Hindlimb muscle (tissue), 1 donor: Measurements from ENCODE around the gene SLC9A8. TPM values are rescaled to one million over a fixed set of nuclear protein-coding genes. Genes with fewer than 3 reads are reported as not detected.
A peak's percentile ranks its signal among the peaks of the same experiment; 100 is the strongest.

ENCODE experiments used
- DNase-seq: peaks from one replicate; pipeline ENCODE4 v3.0.0-alpha.2; 2013
- polyA plus RNA-seq: library from polyadenylated mRNA; unstranded; fragments of 120-200 nt; gene quantifications from one replicate; pipeline ENCODE4 v1.2.1, GENCODE V29; 2013; ENCODE audit not compliant: insufficient read length

The SLC9A8 gene
- polyA plus RNA-seq, 1 donor = 6.7 TPM

DNA sequence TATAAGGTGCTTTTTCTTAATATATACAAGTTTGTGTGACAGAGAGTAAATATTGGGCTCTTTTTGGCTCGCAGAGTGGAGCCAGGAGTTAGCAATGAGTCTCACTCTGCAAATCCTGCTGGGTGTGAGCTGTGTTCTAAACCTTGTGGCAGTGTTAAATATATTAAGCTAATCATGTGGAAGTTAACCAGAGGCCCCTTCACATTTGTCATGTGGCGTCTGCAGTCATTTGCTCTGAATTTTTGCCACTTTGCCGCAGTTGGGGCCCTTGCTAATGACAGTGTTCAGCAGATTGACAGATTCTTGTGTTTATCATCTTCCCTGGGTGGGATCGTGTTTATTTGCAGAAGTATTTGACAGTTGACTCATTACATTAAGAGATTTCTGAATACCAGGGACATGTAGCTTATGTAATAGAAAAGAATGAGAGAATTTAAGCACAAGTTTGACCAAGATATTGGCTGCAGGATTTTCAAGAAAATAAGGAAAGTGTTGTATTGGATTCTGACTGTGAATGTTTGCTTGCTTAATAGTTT is 64.8 kb downstream of the SLC9A8 start:
- no peak for DNase-seq

DNA sequence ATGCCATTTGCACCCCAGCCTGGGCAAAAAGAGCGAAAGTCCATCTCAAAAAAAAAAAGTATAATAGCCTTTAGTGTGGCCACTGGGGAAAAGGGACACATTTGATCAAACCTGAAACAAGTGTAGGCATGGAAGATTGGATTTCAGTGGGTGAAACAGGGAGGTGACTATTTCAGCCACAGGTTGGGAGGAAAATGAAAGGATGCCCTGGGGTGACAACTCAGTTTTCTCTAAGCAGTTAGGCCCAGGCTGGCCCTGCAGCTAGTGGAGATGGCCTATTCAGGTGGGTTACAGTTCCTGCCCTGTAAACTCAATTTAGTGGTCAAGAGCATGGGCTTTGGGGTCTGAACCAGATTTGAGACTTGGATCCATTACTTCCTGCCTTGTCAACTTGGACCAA is 66.3 kb downstream of the SLC9A8 start:
- no peak for DNase-seq

DNA sequence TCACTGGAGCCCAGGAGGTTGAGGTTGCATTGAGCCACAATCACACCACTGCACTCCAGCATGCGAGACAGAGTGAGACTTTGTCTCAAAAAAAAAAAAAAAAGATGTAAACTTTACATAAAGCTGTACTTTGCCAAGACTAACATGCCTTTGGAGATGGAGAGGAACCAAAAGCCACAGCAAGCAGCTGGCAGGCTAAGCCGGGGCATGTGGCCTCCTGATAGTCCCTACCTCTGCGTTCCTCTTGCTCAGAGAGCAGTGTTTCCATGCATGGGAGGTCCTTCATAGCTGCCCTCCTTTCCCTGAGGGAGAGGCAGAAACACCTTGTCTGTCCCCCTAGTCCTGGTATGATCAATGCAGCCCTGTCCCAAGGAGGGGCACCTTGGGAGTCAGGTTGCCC is 67.5 kb downstream of the SLC9A8 start:
- DNase-seq = no peak

DNA sequence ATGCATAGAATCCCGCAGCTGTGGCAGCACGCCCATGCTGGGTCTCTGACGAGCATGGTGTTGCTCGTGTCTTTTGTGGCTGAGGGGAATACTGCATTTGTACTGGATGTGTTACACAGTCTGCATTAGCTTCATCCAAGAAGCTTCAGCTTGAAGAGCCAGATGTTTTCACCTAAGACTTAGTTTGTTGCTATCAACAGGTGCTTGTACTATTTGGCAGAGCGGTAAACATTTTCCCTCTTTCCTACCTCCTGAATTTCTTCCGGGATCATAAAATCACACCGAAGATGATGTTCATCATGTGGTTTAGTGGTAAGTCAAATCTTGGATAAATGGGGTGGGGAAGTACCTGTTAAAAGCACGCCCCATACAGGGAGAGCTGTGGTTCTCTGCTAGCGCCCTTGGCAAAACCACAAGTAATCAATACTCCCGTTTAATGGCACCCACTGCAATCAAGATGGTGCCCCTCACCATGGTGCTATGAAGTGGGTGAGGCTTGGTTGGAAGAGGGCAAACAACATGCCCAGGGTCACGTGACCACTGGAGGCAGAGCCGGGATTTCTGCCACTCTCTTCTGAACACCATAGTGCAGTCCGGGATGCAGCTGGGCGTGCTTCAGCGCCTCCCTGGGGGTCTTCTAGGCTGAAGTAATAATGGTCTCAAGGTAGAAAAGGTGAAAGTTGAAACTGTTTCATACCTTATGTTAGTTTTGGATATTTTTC is 68.3 kb downstream of the SLC9A8 start:
- no peak for DNase-seq

DNA sequence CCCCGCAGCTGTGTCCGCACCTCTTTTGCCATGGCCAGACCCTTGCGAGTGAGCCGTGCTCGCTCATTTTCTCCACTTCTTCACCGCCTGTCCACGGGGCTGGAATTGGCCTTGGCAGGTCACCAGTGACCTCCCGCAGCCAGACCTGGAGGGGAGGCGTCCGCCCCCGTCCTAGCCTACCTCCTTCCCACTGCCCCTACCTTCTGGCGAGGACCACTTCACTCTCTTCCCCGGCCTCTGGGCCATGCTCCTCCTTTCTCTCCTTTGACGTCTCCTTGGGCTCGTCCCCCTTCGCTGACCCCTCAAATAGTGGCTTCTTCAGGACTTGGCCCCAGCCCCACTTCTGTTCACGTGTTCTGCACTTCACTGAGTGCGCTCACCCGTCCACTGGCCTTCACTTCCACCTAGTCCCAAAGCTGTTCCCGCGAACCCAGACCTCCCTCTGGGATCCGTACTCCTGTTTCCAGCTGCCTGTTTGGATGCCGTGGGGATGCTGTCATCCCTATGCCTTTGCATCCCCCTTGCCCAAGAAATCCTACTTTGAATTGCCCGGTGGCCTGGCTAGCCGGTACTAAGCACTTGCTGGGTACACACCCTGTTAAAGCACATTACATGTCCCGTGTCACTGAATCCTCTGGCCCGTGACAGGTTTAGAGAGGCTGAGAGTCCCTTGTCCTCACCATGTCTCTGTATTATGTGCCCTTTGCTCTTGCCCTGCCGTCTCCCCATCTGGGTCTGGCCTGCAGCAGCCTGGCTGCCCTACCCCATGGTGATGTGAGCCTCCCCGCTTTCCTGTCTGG is 69.7 kb downstream of the SLC9A8 start:
- DNase-seq = no peak

DNA sequence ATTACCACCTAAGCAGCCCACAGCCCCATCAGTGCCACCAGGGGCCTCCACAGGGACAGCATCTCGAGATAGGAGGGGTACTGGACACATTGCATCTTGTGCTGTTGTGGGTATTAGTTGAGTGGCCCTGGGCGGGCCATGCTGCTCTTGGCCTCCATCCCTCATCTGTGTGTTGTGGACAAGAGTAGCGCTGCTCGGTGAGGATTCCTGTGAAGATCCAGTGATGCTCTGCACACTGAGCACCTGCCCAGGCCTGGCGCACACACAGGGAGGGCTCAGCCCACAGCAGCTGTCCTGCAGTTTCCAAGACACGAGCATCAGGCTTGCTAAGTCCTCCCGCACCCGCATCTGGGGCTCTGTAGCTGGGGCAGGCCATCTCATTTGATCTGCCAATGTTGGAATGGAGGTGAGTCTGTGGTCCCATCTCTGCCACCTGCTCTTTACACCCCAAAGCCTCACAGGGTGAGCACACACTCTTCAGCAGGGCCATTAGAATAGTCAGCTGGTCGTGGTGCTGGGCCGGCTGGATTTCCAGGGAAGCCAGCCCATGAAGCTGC is 70.7 kb downstream of the SLC9A8 start:
- no peak for DNase-seq

DNA sequence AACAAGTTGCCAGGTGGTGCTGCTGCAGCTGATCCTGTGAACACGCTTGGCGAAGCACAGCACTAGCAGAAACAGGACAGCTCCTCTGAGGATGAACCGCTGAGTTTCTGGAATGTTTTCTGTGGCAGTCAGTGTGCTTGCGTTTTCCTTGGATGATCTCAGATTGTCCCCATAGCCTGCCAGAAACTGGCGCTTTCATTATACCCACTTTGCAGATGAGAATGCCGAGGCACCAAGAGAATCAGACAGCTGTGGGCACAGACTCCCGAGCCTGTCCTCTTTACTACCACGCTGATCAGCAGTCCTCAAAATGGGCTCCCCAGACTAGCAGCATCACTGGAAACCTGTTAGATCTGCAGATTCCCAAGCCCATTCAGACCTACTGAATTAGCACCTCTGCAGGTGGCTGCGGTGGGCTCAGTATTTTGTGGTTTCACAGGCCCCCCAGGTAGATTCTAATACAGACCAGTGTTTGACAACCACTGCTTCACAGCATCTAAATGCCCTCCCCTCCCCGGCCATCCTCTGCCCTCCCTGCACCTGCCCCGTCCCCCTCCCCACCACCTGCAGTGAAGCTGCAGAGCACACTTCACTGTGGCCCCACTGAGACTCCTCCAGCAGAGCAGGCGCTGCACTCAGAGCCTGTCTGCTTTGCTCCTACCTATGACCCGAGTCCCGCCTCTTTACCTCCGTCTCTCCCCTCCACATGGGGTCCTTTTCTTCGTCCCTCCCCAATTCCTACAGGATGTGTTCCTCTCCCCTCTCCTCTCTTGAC is 73.1 kb downstream of the SLC9A8 start:
- DNase-seq = no peak

DNA sequence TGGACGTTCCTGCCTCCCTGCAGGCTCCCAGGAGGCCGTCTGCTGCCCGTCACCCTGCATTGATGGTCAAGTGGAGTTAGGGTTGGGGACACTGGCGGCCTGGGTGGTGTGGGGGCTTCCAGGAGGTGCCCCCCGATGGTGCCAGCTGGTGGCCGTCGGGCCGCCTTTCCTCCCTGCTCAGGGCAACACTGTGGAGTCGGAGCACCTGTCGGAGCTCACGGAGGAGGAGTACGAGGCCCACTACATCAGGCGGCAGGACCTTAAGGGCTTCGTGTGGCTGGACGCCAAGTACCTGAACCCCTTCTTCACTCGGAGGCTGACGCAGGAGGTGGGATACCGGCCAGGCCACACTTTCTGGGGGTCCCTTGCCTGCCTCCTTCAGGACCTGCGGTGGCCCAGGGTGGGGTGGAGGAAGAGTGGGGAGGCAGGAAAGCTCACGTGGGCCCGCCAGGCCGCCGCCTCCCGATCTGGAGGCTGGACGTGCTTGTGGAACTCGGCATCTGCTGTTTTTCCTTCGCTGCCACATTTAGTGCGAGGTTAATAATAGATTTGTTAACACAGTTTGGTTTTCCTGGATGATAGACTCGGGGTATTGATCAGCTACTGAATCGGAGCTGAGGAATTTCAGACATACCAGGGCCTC is 74.1 kb downstream of the SLC9A8 start:
- DNase-seq = no peak

DNA sequence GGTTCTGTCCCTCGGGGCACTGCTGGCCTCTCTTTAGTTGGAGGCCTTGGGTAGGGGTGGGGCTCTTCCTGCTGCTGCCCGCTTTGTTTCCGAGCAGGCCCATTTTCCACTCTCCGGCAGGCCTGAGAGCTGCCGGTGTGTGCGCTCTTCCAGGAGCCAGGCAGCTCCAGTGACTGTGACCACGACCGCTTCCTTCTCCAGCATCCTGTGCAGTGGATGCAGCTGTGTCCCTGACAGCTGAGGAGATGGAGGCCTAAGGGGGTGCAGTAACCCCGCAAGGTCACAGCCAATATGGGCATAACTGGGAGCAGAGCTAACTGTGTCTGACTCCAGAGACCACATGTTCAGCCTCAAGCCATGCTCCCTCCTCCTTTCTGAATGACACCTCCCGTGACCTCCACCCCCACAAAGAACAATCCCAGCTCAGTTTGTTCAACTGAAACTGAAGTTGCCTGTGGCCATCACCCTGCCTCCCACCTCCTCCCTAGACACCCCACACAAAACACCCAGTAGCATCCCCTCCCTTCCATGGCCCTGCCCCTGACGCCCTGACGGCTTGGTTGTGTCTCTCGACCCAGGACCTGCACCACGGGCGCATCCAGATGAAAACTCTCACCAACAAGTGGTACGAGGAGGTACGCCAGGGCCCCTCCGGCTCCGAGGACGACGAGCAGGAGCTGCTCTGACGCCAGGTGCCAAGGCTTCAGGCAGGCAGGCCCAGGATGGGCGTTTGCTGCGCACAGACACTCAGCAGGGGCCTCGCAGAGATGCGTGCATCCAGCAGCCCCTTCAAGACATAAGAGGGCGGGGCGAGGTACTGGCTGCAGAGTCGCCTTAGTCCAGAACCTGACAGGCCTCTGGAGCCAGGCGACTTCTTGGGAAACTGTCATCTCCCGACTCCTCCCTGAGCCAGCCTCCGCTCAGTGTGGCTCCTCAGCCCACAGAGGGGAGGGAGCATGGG is 74.9 kb downstream of the SLC9A8 start:
- DNase-seq = no peak

DNA sequence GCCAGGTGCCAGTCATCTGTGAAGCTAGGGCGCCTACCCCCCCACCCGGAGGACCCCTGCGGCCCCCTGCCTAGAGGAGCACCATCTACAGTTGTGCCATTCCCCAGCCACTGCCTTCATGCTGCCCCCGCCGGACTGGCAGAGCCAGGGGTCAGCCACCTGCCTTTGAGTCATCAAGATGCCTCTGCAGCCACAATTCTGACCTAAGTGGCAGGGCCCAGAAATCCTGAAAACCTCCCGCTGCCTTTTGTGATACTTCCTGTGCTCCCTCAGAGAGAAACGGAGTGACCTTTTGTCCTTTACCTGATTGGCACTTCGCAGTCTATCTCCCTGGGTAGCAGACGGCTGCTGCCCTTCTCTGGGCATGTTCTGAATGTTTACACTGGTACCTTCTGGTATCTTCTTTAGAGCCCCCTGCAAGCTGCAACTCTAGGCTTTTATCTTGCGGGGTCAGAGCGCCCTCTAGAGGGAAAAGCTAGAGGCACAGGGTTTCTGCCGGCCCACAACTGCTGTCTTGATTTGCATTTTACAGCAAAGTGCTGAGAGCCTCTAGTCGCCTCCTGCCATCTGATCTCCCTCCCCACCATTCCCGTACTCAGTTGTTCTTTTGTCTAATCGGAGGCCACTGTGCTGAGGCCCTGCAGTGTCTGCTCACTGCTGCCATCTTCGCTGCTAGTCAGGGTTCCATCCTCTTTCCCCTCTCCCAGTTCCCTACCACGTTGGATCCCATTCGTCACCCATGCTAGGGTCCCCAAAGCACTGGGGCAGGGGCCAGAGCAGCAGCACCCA is 75.8 kb downstream of the SLC9A8 start:
- DNase-seq = peak; percentile 38

DNA sequence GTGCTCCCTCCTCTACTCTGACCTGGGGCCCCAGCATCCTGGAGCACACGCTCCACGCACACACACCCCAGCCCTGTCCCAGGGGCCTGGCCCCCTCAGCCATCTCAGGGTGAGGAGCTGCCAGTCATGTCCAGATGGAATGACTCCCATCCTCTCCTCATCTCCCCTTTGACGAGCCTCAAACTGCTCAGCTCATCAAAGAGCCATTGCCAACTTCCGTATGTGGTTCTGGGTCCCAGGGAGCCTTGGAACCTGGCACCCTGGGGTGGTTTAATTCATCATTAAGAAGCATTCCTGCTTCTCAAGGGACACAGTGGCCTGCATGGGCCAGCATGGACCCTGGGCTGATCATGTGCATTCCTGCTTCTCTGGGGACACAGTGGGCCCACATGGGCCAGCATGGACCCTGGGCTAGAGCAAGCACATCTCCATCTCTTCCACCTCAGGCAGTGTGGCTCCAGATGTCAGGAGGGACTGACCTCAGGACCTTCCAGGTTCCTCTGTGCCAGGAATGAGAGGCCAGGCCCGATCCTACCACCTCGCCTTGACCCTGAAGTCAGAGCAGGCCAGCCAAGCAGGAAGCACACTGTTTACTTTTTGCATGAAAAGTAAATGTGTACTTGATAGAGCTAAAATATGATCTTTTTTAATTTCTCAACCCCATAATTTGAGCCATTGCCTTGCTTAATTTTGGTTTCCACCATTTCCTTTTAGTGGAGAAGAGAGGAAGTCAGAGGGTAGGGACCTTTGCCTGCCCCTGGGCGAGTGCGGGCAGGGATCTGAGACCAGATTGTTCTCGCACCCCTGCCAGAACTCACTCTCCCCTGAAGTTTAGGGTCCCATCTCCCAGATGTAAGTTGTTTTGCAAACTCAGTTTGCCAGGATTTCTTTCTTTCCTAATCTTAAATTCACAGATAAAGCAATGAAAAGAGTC is 76.6 kb downstream of the SLC9A8 start:
- DNase-seq = no peak

DNA sequence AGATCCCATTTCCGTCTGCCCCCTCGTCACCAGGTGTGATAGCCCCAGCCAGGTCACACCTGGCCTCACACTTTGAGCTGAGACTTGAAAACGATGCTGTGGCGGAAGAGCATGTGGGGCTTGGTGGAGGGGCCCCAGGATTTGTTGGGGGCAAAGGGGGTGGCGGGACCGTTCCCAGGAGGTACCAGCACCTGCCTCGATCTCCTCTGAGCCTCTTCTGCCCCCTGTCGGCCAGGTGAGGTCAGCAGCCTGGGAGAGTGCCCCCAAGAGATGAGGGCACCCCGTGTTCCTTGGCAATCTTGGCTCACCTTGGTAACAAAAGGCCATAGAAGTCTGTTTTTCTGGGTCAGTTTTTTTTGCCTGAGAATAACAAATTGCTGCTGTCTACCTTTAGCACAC is 77.3 kb downstream of the SLC9A8 start:
- DNase-seq = no peak

DNA sequence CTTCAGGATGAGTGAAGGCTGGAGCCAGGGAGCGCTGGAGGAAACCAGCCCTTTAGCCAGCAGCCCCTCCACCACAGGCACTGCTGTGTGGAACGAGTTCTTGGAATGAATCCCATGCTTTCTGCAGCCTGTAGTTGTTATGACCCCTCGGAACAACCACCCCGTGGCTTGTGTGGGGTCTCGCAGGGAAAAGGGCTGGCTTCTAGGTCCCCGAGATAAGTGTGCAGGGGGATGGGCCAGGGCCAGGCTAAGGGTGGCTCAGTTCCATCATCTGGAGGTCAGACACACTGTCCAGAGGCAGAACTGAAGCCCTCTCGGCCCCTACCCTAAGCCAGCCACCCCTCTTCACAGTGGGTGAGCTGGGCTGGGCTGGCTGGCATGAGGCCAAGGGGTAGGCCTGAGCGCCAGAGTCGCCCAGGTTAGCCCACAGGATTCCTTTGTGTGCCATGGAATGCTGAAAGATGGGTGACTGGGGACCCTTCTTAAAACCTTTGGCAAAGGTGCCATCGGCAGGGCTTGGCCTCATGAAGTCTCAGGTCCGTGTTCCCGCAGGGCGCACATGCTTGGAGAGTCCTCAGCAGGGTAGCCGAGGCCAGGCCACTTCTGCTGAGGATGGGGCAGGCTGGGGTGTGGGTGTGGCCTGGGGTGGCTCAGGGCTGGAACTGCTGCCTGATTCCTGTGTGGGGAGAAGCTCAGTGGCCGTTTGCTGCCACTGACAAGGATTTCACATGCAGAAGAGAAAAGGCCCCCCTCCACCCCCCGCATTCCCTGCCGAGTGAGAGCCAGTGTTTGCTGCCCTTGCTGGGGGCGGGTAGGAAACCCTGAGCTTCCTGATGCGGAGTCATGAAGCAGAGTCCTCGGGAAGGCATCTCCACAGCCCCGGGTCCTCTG is 78.1 kb downstream of the SLC9A8 start:
- DNase-seq = no peak

DNA sequence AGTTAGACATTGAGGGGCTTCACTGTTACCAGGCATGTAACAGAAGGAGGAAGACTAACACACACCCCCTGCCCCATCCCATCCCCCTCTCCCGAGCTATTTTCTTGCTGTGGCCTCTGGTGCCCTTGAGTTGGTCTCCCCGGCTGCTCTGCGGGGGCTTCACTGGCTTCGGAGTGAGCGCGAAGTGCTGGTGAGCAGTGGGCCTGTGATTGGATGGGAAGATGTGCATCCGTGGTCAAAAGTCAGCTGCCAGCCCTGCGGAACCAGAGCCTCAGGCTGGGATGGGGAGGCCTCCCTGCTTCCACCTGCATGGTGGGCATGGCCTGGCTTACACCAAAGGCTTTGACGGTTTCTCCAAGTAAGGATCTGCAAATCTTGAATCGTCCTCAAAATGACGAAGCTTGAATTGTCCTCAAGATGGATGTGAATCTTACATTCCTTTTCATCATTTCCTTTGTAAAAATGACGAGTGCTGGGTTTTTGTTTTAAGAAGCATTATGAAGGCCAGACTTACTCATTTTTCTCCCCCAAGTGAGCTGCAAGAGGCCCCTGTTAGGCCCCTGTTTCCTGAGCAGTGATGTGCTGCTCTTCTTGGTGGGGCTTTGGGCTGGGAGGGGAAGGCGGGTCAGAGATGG is 79.0 kb downstream of the SLC9A8 start:
- no peak for DNase-seq

DNA sequence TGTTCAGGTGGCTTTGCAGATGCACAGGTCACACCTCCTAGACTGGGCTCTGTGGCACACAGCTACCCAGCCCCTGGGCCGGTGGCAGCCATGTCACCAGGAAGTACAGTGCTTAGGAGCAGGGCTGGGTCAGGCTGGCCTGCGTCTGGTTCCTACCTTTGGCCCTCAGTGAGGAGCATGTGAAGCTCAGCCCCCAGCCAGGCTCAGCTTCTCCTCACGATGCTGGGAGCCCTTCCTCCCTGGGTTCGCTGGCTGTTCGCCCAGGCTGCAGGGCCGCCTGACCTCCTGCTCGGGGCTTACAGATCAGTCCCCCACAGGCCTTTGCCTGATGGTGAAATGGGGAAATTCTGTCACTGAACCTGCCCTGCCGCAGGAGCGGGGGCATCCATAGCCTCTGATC is 79.6 kb downstream of the SLC9A8 start:
- DNase-seq = no peak

DNA sequence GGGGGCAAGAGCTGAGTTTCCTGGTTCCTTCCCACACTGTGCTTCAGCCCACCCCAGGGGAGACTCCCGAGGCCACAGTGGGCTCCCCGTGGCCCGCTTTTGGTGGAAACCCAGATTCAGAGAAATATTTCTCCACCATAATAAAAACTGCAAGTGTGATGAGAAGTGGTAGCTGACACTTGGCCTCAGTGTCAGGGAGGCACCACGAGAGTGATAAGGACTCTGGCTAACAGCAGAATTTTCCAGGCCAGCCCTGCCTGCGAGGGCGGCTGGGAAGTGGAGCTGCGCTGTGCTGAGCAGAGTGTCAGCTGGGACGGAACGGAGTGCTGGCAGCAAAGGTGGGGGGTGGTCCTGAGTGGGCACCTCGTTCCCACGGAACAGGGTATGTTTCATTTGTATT is 80.2 kb downstream of the SLC9A8 start:
- DNase-seq = no peak
